ENCODE results near the gene SLC27A3.

- TF ChIP-seq, protein P1, sequence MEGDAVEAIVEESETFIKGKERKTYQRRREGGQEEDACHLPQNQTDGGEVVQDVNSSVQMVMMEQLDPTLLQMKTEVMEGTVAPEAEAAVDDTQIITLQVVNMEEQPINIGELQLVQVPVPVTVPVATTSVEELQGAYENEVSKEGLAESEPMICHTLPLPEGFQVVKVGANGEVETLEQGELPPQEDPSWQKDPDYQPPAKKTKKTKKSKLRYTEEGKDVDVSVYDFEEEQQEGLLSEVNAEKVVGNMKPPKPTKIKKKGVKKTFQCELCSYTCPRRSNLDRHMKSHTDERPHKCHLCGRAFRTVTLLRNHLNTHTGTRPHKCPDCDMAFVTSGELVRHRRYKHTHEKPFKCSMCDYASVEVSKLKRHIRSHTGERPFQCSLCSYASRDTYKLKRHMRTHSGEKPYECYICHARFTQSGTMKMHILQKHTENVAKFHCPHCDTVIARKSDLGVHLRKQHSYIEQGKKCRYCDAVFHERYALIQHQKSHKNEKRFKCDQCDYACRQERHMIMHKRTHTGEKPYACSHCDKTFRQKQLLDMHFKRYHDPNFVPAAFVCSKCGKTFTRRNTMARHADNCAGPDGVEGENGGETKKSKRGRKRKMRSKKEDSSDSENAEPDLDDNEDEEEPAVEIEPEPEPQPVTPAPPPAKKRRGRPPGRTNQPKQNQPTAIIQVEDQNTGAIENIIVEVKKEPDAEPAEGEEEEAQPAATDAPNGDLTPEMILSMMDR (conservative IDR thresholded peaks at IDR 0.05 in 1 of 2, IDR thresholded peaks at IDR 0.05 in 1 of 2; ENCODE audit: extremely low read depth in 1 of 2, insufficient read depth in 1 of 2, low read depth in 1 of 2, low read length in 2 of 2) = no peak
- no peak for TF ChIP-seq EZH2 (IDR thresholded peaks at IDR 0.05; ENCODE audit: borderline replicate concordance, low read length)
These were observed 30.0 kb downstream of the SLC27A3 start for GRCh38 chr1:153805042-153805745.
